Measurements from ENCODE around the gene PCSK6. TPM values are rescaled to one million over a fixed set of nuclear protein-coding genes. Genes with fewer than 3 reads are reported as not detected.

Gene PCSK6
- total RNA-seq, 3 donors from 2014 or later (not counting 1 experiment from before 2014, with no cell fraction given): 1.5 to 2.4 (median 2.4) TPM

GRCh38 chr15:101429646-101430045 lies 59.9 kb downstream of the PCSK6 start:
- 89% methylated on average over 18 of the region's 18 CpGs for WGBS (ENCODE audit: insufficient coverage)
- H3K4me3 Mint-ChIP-seq: no peak overlapping the region
- intact Hi-C loops (cut with micrococcal nuclease): no loop called here
- TF ChIP-seq, protein P1, sequence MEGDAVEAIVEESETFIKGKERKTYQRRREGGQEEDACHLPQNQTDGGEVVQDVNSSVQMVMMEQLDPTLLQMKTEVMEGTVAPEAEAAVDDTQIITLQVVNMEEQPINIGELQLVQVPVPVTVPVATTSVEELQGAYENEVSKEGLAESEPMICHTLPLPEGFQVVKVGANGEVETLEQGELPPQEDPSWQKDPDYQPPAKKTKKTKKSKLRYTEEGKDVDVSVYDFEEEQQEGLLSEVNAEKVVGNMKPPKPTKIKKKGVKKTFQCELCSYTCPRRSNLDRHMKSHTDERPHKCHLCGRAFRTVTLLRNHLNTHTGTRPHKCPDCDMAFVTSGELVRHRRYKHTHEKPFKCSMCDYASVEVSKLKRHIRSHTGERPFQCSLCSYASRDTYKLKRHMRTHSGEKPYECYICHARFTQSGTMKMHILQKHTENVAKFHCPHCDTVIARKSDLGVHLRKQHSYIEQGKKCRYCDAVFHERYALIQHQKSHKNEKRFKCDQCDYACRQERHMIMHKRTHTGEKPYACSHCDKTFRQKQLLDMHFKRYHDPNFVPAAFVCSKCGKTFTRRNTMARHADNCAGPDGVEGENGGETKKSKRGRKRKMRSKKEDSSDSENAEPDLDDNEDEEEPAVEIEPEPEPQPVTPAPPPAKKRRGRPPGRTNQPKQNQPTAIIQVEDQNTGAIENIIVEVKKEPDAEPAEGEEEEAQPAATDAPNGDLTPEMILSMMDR (IDR thresholded peaks at IDR 0.05): no peak
- no peak for ATAC-seq
- no peaks in the 10 kb centered on the region for H3K9me3 Mint-ChIP-seq
- Histone ChIP-seq H3K4me1 (ENCODE audit: control insufficient read depth, insufficient read depth, low read length) (no peaks in the 10 kb centered on the region), H3K9me3 (ENCODE audit: control insufficient read depth, insufficient read depth, low read length) (no peaks in the 10 kb centered on the region), H3K4me3 (ENCODE audit: low read length) (no peak overlapping the region), H3K27ac (ENCODE audit: low read length) (no peak overlapping the region), H3K36me3 (ENCODE audit: control insufficient read depth, insufficient read depth, low read length) (no peaks in the 10 kb centered on the region), H3K27me3 (ENCODE audit: control insufficient read depth, insufficient read depth, low read length) (no peaks in the 10 kb centered on the region)
- no peak overlapping the region for H3K27ac Mint-ChIP-seq
- H3K27me3 Mint-ChIP-seq (ENCODE audit: low read depth in 2 of 2): peaks cover 9 to 11% of the 10 kb centered on the region in 2 donors
- no peaks in the 10 kb centered on the region for H3K36me3 Mint-ChIP-seq
- no peak for DNase-seq
- peaks cover 0 to 4% of the 10 kb centered on the region in 2 donors for H3K4me1 Mint-ChIP-seq

DNA sequence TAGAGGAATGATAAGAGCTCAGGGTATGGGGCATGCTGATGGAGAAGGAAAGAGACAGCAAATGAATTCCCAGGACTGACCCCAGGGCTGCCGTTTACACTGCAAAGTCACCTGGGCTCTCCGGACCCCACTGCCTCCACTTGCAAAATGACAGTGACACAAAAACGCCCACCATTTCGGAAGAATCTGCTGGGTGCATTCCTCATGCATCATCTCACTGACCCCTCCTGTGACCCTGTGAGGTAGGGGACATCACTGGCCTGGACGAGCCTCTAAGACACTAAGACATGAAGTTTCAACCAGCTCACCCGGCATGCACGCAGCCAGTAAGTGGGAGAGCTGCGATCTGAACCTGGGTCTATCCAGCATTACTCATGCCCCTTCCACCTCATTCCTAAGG lies 60.3 kb downstream of the PCSK6 start:
- DNase-seq: no peak
- no peaks in the 10 kb centered on the region for H3K9me3 Mint-ChIP-seq
- H3K4me1 ChIP-seq (ENCODE audit: control insufficient read depth, insufficient read depth, low read length): no peaks in the 10 kb centered on the region
- TF ChIP-seq, protein P1 (IDR thresholded peaks at IDR 0.05): no peak
- H3K27me3 Mint-ChIP-seq (ENCODE audit: low read depth in 2 of 2): peaks cover 9 to 11% of the 10 kb centered on the region in 2 donors
- H3K36me3 ChIP-seq (ENCODE audit: control insufficient read depth, insufficient read depth, low read length): no peaks in the 10 kb centered on the region
- ATAC-seq: no peak
- no peak overlapping the region for H3K27ac Mint-ChIP-seq
- peaks cover 0 to 8% of the 10 kb centered on the region in 2 donors for H3K4me1 Mint-ChIP-seq
- no peak overlapping the region for H3K27ac ChIP-seq (ENCODE audit: low read length)
- H3K36me3 Mint-ChIP-seq: no peaks in the 10 kb centered on the region
- H3K4me3 Mint-ChIP-seq: no peak overlapping the region
- no peak overlapping the region for H3K4me3 ChIP-seq (ENCODE audit: low read length)
- no peaks in the 10 kb centered on the region for H3K9me3 ChIP-seq (ENCODE audit: control insufficient read depth, insufficient read depth, low read length)
- WGBS (ENCODE audit: insufficient coverage): 89% methylated on average over 8 of the region's 8 CpGs
- no peaks in the 10 kb centered on the region for H3K27me3 ChIP-seq (ENCODE audit: control insufficient read depth, insufficient read depth, low read length)
- intact Hi-C loops (cut with micrococcal nuclease): no loop called here

DNA sequence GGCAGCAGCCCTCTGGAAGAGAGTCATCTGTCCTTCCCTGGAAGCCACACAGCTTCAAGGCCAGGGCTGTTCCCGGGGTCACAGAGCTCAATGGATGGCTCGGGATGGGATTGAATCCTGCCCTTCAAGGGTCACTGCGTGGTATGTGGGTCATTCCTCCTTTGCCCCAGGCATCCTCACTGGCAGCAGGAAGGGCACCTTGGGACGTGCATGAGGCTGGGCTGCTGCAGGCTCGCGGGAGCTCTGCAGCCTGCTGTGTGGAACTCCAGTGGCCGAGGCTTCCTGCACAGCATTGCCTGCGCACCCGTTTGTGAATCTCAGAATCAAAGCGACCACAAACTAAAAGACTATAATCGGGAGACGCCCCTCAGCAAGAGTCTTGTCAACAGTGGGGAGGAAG lies 60.7 kb downstream of the PCSK6 start:
- H3K27ac Mint-ChIP-seq: no peak overlapping the region
- Histone ChIP-seq H3K27ac (ENCODE audit: low read length) (no peak overlapping the region), H3K27me3 (ENCODE audit: control insufficient read depth, insufficient read depth, low read length) (no peaks in the 10 kb centered on the region), H3K9me3 (ENCODE audit: control insufficient read depth, insufficient read depth, low read length) (no peaks in the 10 kb centered on the region), H3K4me1 (ENCODE audit: control insufficient read depth, insufficient read depth, low read length) (no peaks in the 10 kb centered on the region), H3K36me3 (ENCODE audit: control insufficient read depth, insufficient read depth, low read length) (no peaks in the 10 kb centered on the region), H3K4me3 (ENCODE audit: low read length) (no peak overlapping the region)
- DNase-seq (no peak), ATAC-seq (no peak)
- no peaks in the 10 kb centered on the region for H3K36me3 Mint-ChIP-seq
- 74% methylated on average over 10 of the region's 12 CpGs for WGBS (ENCODE audit: insufficient coverage)
- TF ChIP-seq, protein P1 (IDR thresholded peaks at IDR 0.05): no peak
- H3K9me3 Mint-ChIP-seq: no peaks in the 10 kb centered on the region
- intact Hi-C loops (cut with micrococcal nuclease): no loop called here
- peaks cover 9 to 11% of the 10 kb centered on the region in 2 donors for H3K27me3 Mint-ChIP-seq (ENCODE audit: low read depth in 2 of 2)
- peaks cover 0 to 8% of the 10 kb centered on the region in 2 donors for H3K4me1 Mint-ChIP-seq
- no peak overlapping the region for H3K4me3 Mint-ChIP-seq
